Body of pancreas (tissue), 4 donors: ENCODE results near the gene BLOC1S1.

Experiments used
- CTCF ChIP-seq, 7 experiments: fragments of 450-650 bp in 4 of 7; fragments of 200-600 bp in 3 of 7; sonication (generic) in 3 of 7; IDR thresholded peaks; one replicate each; pipeline ENCODE4 v1.5.1; 2016 to 2019; ENCODE audit warnings: antibody characterized with exemption in 7 of 7
- POLR2A ChIP-seq, 3 donors: fragments of 450-650 bp; IDR thresholded peaks; one replicate each; pipeline ENCODE4 v1.6.1; 2016; ENCODE audit warnings: antibody characterized with exemption in 3 of 3, mild to moderate bottlenecking in 2 of 3

- TF ChIP-seq POLR2A (IDR thresholded peaks at IDR 0.05): no peak
- TF ChIP-seq CTCF (IDR thresholded peaks at IDR 0.05): no peak
Observed at GRCh38 chr12:55703288-55703687, 12.6 kb upstream of the BLOC1S1 start.
